GM19238 (cell line): Measurements from ENCODE around the gene MPPED1.

Experiments used
- DNase-seq: peaks from one replicate; pipeline ENCODE4 v3.0.0; 2011; ENCODE audit warnings: low spot score; ENCODE audit not compliant: insufficient read length

The MPPED1 gene

DNA sequence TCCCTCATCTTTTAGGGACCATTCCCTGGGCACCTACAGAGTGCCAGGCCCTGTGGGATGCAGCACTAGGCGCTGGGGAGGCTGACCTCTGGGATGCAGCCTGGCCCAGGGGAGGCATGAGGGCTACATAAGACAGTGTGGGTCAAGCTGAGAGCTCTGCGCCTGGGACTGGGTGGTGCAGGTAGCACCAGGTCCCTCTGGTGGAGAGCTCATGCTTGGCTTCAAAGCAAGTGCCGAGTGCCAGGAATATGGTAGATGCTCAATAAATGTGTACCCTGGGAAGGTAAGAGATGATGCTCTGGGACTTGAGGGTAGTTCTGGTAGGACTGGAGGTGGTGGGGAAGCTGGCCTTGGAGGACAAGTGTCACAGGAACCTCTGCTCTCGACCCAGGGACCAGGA, 2.0 kb upstream of the MPPED1 start:
- DNase-seq = no peak

DNA sequence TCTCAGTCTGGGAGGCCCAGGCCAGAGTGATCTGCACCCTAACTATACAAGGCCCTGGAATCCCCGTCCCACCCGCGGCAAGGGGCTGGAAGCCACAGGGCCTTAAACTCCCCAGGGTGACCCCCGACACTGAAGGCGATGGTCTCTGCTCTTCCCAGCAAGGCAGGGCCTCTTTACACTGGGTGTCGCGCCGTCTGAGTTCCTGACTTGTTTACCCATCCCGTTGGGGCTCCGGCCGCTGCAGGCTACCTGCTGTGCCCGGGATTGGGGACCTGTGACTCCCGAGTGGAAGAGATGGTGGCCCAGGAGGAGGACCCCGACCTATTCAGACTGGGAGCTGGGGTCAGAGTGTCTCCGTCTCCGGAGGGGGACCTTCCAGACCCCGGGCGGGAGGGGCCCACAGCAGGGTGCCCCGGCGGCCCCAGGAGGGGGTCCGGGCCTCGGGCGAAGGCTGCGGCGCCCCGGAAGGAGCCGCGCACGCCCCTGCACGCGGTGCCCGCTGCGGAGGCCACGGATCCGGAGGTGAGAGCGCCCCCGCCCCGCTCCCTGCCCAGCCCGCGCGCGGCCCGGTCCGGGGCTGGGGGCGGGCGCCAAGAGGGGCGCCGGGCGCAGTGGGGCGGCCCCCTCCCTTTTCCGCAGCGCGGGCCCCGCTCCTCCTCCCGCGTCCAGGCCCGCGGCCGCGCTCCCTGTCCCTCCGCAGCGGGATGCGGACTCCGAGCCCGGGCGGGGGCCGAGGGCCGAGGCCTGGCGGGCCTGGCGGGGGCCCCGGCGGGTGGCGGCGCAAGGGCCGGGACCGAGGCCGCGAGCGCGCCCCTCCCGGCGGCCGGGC, 560 bp upstream of the MPPED1 start:
- DNase-seq = no peak

DNA sequence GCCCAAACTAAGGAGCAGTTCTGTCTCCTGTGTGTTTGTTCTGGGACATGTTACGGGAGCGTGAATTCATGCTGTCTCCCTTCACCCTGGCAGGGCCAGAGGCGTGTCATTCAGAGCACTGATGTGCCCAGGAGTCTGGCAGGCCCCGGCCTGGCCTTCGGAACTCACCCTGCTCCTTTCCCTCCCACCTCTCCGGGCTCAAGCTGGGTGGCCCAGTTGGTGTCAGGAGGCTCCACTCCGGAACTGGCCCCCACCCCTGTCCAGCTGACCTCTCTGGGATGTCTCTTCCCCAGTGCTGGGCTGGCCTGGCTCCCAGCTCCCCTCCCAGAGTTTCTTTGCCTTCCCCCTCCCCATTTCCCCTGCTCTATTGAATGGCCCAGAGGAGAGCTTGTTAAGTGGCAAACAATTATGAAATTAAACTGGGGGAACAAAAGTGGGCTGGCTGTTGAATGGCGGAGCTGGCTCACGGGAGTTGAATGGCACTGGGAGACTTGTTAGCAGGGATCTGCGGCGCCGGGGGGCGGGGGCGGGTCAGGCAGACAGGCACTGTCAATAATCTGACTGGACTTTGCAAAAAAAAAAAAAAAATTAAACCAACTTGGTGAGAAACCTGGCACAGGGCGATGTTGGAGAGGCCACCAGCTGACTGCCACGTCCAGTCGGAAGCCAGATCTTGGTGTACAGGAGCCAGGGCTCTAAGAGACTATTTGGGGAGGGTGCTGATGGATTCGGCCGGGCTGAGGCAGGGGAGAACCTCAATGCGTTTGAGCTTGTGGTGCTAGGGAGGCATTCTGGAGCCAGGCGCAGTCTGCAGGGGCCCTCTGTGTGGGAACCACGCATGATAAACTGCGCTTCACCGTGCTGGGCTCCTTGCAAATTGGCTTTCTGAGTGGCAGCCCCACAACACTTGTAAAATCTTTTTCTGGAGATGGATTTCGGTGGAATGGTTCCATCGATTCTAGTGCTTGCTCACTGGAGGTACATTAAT, 1.3 kb downstream of the MPPED1 start:
- DNase-seq = no peak

DNA sequence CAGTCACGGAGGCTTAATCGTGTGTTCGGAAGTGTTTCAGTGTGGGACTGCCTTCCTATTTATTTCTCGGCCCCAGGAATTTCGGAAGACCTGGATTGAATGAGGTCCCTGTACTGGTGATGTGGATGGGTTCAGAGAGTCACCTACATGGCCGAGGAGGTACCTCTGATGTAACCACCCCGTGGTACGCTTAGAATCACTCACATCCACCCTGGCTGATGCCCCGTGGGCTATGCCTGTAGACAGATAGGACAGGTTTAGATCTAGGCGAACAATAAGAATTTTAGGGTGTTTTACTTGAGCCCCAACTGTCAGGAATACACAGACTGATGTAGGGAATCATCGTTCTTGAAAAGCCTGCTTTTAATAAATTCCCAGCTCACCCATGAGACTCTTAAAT, 2.0 kb downstream of the MPPED1 start:
- DNase-seq = no peak

DNA sequence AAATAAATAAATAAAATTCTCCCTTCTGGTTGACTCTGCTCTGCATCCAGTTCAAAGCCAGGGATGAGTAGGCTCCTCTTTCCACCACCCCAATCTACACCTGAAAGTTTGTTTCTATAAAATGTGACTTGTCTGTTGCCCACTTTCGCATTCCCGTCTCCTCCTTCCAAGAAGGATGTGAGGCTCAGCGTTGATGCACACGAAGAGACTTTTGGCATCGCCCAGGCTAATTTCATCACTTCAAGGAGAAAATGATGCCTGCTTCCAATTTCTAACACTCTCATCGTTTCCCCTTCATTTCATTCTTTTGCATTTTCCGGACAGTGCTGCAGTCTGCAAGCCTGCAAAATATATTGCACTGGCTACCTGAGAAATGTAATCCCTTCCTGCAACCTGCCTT, 3.9 kb downstream of the MPPED1 start:
- no peak for DNase-seq

DNA sequence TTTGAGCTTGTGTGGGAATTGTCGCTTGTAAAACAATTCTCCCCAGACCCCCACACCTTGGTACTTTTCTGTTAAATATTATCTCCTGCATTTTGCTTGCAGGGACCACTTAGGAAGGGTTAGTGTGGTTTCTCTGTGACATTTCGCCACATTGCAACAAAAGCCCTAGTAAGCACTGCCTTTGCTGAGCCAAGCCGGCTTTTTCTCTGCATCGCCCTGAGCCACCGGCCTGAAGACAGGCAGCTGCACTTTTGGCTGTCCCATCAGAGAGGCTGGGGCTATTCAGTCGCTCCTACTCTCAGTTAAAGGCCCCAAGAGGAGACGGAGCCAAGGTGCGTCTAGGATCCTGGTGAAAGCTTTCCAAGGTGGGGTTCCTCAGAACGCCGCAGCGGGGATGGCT, 5.7 kb downstream of the MPPED1 start:
- DNase-seq = no peak

DNA sequence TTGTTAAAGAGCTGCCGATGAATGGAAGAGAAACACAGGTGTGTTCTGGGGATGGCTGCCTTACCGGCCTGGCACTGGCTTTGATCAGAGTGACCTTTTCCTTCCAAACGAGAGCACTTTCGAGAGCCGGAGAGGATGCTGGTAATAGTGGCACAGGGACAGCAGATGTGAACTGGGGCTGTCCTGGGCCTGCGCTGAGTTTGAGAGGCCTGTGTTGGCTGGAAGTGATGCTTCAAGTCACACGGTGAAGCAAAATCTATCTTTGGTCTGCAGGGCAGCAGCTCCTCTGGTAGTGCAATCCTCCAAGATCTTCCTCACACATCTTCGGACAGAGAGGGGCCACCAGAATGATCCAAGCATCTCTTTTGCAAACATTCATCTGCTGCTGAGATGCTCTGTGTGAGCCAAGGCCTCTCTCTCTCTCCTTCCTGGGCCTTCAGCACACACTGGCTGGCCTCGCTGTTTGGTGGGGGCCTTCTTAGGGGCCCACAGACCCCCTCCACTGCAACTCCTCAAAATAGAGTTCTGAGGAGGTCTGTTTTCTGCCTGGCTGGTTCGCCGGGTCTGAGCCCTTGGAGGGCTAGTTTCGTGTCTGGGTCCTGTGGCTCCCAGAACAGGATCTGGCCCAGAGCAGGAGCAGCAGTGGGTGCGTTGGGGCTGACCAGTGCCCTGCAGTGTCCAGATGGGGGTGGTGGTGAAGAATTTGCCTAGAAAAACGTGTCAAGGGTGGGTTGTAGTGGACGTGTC, 6.4 kb downstream of the MPPED1 start:
- DNase-seq = no peak

DNA sequence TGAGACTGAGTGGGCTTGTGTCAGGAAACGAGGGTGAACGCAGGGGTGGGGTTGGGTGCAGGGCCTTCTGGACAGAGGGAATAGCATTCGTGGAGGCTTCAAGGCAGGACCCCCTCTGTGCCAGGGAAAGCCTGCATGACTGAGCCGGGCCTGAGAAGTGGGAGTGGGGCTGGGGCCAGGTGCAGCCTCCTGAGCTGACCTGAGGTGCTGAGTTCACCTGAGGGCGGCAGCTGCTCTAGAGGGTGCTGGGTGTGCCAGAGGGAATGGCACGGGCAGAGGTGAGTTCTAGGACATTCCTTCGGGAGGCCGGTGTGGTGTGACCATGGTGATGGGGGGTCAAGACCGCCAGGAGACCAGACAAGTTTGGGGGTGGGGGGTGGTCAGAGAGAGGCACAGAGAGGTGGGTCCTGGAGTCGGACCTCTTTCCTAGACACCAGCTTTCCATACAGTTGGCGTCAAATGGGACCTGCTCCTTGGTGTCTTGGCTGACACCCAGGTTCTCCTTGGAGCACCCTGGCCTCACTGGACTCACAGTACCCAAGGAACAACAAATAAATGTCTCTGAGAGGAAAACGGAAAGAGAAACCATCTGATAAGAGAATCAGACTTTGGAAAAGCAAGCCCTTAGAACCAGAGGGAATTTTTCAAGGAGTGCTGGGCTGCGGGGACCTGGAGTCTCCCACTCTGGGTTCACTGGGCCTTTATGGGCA, 7.7 kb downstream of the MPPED1 start:
- no peak for DNase-seq

DNA sequence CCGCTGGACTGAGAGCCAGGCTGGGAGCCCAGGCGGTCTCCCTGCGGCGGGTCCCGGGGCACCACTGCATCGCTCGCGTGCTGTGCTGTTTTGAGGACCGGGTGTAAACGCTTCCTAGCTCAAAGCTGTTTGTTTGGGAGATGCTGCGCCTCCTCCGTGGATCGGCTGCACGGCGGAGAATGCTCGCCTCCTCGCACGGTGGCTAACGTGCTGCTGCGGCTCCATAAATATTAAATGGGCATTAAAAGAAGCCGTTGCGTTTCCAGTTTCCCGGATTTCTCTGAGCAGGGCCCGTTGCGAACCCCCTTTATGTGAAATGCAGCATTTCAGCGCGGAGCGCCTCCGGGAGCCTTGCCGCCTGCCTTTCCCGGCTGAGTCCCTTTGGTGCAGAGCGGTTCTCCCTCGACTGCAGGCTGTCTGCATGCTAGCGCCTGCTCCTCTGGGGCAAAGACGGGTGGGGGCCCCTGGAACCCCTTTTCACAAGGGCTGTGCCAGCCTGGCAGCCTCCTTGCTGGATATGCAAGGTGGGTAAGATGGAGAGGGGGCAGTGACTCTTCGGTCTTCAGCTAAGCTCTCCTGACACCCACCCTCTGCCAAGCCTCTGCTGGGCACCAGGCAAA, 9.3 kb downstream of the MPPED1 start:
- no peak for DNase-seq

DNA sequence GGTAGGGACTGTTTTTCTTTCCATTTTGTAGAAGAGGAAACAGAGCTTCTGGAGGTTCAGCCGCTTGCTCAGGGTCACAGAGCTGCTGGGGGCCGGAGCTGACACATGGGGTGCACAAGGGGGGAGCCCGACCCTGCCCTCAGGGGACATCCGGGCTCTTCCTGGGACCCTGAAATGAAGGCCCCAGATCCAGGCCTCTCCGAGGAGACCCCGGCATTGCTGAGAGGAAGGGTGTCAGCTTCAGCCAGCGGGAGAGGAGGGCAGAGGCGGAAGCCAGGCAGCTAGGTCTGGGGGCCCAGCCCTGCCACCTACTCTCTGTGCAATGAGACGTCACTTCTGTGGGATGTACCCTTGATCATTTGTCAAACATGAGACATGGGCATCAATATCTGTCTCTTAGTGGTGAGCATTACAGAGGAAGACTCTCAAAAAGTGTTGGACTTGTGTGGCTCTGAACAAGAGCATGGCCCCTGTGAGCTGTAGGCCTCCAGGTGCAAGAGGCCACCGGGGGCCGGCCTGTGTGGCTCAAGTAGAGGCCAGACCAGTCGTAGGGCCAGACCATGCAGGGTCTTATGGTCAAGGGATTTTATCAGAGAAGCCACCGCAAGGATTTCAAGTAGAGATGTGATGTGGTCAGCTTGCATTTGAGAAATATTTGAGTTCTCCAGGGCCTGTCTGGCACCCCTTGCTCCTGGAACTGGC, 10.3 kb downstream of the MPPED1 start:
- no peak for DNase-seq

DNA sequence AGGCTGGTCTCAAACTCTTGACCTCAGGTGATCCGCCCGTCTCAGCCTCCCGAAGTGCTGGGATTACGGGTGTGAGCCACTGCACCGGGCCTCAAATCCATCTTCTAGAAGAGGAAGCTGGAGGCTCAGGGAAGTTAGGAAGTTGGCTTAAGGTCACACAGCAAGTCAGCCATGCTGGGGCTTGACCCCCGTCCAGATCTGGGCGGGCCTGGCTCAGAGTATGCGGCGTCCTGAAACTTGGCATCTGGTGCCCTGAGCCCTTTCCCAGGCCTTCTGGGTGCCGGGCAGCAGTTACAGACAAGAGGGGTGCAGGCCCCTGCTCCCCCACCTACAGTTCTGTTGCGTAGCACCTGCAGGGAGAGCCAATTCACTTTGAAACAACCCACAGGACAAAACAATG, 11.2 kb downstream of the MPPED1 start:
- DNase-seq = no peak

DNA sequence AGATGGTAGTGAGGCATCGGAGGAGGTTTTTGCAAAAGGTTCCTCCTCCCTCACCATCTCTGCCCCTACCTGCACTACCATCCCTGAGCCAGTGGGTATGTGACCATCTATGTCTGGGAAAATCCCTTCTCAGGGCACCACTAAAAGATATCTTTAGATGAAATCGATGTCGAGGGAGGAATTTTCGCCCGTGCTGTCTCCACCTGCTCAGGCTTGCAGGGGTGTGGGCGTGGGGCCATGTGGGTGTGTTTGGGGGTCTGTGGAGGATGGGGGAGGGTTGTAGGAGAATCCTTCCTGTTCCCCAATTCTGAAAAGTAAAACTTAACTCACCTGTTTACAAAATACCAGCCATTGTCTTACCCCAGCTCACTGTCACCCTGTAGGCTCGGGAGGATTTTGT, 12.4 kb downstream of the MPPED1 start:
- no peak for DNase-seq

DNA sequence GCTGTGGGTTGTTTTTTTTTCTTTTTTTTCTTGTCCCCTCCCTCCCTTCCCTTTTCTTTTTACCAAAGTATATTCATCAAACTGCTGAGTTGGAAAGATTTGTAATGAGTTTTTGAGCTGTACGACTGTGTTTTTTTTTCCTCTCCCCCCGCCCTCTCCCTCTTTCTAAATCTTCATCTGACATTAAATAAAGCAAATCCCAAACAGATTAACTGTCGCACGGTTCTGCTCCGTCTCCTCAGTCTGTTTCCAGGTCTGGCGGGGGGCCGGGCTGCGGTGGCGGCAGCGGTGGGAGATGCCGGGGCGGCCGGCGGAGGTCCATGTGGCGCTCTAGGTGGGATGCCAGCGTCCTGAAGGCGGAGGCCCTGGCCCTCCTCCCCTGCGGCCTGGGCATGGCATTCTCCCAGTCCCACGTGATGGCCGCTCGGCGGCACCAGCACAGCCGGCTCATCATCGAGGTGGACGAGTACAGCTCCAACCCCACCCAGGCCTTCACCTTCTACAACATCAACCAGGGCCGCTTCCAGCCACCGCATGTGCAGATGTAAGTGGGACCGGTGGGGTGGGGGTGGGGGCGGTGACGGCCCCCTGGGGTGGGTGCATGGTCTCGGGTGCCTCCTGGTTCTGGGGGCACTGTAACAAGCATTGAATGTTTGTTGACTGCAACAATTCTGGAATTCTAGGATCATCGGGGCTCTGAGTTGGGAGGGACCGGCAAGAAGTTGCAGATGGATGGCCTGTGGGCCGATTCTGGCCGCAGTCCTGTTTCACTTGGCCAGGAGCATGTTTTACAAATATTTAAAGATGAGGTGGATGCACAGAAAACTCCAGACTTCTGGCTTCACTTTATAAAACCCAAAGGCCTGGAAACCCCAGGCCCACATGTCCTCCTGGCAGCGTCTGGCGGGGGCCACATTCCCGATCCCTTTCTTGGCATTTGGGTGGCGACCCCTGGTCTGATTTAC, 13.1 kb downstream of the MPPED1 start:
- DNase-seq = no peak

DNA sequence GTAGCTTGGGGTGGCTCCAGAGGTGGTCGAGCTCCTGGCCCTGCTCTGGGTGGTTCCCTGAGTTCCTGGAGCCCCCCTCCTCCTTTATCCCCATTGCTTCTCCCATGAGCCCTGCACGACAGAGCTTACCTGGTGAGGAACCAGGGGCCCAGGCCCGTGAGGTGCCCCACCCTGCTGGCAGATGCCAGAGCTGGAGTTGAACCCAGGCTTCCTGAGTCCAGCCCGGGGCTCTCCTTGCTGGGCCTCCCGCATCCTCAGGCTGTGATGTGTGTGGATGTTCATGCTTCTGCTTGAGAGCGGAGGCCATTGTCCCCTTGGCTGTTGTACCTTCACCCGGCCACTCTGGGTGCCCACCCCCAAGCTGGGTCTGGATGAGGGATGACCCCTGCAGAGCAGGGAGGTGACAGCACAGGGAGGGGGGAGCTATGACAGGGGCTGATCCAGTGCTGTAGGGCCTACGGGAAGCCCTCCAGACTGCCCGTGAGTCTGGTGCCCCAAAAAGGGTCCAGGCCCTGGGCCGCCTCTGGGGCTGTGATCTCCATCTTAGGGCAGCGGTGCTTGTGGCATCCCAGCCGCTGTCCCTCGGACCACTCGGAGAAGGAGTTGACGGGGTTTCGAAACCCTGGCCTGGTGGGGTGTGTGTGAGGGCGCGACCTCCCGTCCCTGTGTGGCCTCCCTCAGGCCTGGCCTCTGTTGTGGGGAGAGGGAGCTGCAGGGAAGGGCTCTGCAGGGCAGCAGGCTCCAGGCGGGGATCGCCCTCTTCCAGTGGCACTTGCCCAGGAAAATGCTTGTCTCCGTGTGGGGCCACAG, 14.4 kb downstream of the MPPED1 start:
- DNase-seq = no peak

DNA sequence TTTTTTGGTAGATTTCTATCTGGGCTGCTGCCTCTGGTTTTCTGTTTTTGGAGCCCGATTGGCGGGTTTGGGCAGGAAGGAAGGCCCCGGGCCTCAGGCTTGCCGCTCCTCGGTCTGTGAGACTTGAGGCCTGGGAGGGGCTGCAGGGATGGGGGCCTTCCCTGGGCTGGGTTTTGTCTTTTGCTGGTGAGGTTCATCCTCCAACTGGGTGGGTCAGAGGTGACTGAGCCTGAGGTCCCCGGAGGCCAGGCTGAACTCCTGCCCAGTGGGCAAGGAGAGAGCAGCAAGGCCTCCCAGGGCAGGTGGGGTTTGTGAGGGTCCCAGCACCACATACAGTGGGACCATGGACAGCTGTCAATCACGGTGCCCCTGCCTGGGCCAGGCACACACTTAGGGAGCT, 15.0 kb downstream of the MPPED1 start:
- no peak for DNase-seq

DNA sequence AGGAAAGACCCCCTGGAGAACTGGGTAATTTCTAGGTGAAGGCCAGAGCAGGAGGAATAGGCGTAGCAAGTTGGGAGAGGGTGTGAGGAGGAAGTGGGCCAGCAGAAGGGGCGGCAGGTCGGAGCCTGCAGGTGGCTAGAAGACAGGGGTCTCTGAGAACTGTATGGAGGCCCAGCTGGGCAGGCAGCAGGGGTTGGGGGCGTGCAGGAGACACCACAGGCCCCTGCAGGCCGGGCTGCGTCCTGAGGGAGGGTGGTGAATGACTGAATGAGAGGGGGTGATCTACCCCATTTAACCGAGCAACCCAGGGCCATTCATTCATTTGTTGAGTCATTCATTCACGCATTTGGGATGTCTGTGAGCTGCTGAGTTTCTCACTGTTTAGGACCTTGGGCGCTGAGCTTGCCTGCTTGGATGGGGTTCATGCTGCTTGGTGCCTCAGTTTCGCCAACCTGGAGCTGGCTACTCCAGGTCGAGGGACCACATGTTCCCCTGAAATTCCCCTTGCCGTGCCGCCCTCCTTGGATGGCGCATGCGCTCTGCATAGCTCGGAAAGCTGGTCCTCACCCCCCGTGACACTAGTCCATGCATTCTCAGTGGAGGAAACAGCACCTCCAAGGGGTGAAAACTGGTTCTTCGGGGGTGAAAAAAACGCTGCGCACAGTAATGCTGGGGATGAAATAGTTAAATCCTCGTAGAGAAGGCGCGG, 15.6 kb downstream of the MPPED1 start:
- no peak for DNase-seq

DNA sequence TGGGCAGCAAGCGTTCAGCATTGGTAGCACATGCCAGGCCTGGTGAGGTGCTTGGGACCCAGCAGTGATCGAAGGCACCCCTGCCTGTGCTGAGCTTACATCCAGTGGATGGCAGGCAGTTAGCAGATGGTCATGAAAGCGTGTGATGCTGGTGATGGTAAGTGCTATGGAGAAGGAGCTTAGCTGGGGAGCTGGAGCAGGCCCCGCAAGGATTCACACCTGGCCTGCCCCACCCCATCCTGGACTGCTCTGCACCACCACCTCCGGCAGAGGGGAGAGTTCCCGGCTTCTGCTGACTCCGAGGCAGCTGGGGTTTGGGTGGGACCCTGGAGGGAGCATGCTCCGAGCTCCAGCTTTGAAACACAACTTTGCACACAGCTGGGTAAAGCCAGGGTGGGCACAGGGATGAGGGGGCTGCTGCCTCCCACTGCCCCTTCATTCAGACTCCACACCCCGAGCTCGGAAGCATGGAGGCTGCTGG, 16.2 kb downstream of the MPPED1 start:
- DNase-seq = no peak
